Breast epithelium (tissue), 4 donors: Measurements from ENCODE around the gene MREG. TPM values are rescaled to one million over a fixed set of nuclear protein-coding genes. Genes with fewer than 3 reads are reported as not detected.

Source experiments
- DNase-seq, 2 donors: peaks; one replicate each; pipeline ENCODE4 v3.0.0-alpha.2; 2019; ENCODE audit warnings: low spot score in 2 of 2
- H3K27ac ChIP-seq, 2 donors: fragments of 200-600 bp; sonication (generic) in 1 of 2; one replicate each; pipeline ENCODE4 v1.5.1; 2016 to 2019; ENCODE audit warnings: mild to moderate bottlenecking in 1 of 2
- H3K27me3 ChIP-seq, 2 donors: fragments of 200-600 bp; sonication (generic) in 1 of 2; one replicate each; pipeline versions ENCODE4 v1.5.1 to v1.6.0; 2017 to 2019; ENCODE audit warnings: control low read depth in 1 of 2, mild to moderate bottlenecking in 1 of 2
- H3K36me3 ChIP-seq: fragments of 200-600 bp; one replicate; pipeline ENCODE4 v1.5.1; 2019
- H3K4me1 ChIP-seq, 2 donors: fragments of 200-600 bp; sonication (generic); one replicate each; pipeline ENCODE4 v1.5.1; 2016 to 2019; ENCODE audit warnings: control low read depth in 1 of 2
- H3K4me3 ChIP-seq, 3 donors: fragments of 200-600 bp; sonication (generic); 1 replicate in 2 of 3; 2 replicates in 1 of 3; pipeline ENCODE4 v1.5.1; 2016 to 2019; ENCODE audit warnings: mild to moderate bottlenecking in 3 of 3, moderate library complexity in 2 of 3
- H3K9me3 ChIP-seq, 2 donors: fragments of 200-600 bp; sonication (generic) in 1 of 2; one replicate each; pipeline ENCODE4 v1.5.1; 2016 to 2019; ENCODE audit warnings: control low read depth in 1 of 2
- CTCF ChIP-seq, 3 donors: fragments of 450-650 bp; IDR thresholded peaks; one replicate each; pipeline ENCODE4 v1.5.1; 2016 to 2017; ENCODE audit warnings: antibody characterized with exemption in 3 of 3, mild to moderate bottlenecking in 3 of 3, moderate library complexity in 3 of 3
- POLR2A ChIP-seq: fragments of 450-650 bp; IDR thresholded peaks from one replicate; pipeline ENCODE4 v1.6.1; 2016; ENCODE audit warnings: antibody characterized with exemption, mild to moderate bottlenecking, moderate library complexity
- POLR2AphosphoS5 ChIP-seq, 3 donors: sonication (generic); formaldehyde crosslinking; IDR thresholded peaks; one replicate each; pipeline ENCODE4 v1.6.1; 2017; ENCODE audit warnings: antibody characterized with exemption in 3 of 3
- intact Hi-C: fragments of 100-400 bp; cut with DNase I; formaldehyde crosslinking; loops from one replicate; pipeline ENCODE4 v1.15.1; 2023; ENCODE audit warnings: low total_unique reads
- total RNA-seq, 3 donors: library from RNA; depleted of rRNA; stranded (reverse); fragments of >200 nt; gene quantifications; one replicate each; pipeline ENCODE4 v1.1.0, GENCODE V29; 2016

Gene MREG
- total RNA-seq, 3 donors from 2014 or later = 3.8 to 30.1 (median 16.1) TPM

- no peak for TF ChIP-seq POLR2AphosphoS5 (IDR thresholded peaks at IDR 0.05)
- TF ChIP-seq CTCF (IDR thresholded peaks at IDR 0.05) = no peak
- no peak for TF ChIP-seq POLR2A
- H3K4me3 ChIP-seq = no peak overlapping the region
- H3K4me1 ChIP-seq = no peaks in the 10 kb centered on the region
- DNase-seq = no peak
- H3K9me3 ChIP-seq = no peaks in the 10 kb centered on the region
- no peak overlapping the region for H3K27ac ChIP-seq
- intact Hi-C loops = loop anchor here (2.0 kb wide), 1 partner anchor 15 kb away; no protein-coding TSS in a partner anchor
- no peaks in the 10 kb centered on the region for H3K36me3 ChIP-seq
- H3K27me3 ChIP-seq = no peaks in the 10 kb centered on the region
These were observed 18.8 kb upstream of the MREG start for GRCh38 chr2:216031960-216032689.

GRCh38 chr2:216030216-216030615 is 16.9 kb upstream of the MREG start:
- H3K4me3 ChIP-seq = no peak overlapping the region
- no peaks in the 10 kb centered on the region for H3K27me3 ChIP-seq
- DNase-seq = no peak
- intact Hi-C loops = loop anchor here (2.0 kb wide), 1 partner anchor 17 kb away; no protein-coding TSS in a partner anchor
- no peaks in the 10 kb centered on the region for H3K9me3 ChIP-seq
- H3K4me1 ChIP-seq = no peaks in the 10 kb centered on the region
- no peak for TF ChIP-seq POLR2A
- TF ChIP-seq POLR2AphosphoS5 (IDR thresholded peaks at IDR 0.05) = no peak
- no peak for TF ChIP-seq CTCF (IDR thresholded peaks at IDR 0.05)
- no peak overlapping the region for H3K27ac ChIP-seq
- no peaks in the 10 kb centered on the region for H3K36me3 ChIP-seq

- Histone ChIP-seq H3K4me1 (no peaks in the 10 kb centered on the region), H3K4me3 (no peak overlapping the region), H3K27ac (no peak overlapping the region), H3K36me3 (no peaks in the 10 kb centered on the region), H3K9me3 (no peaks in the 10 kb centered on the region), H3K27me3 (no peaks in the 10 kb centered on the region)
- DNase-seq = no peak
- intact Hi-C loops = loop anchor here (2.0 kb wide), 1 partner anchor 17 kb away; no protein-coding TSS in a partner anchor
- TF ChIP-seq POLR2AphosphoS5 (IDR thresholded peaks at IDR 0.05) (no peak), CTCF (IDR thresholded peaks at IDR 0.05) (no peak), POLR2A (no peak)
These were observed 16.2 kb upstream of the MREG start for GRCh38 chr2:216029416-216030129.

- TF ChIP-seq CTCF (IDR thresholded peaks at IDR 0.05) = no peak
- TF ChIP-seq POLR2A = no peak
- TF ChIP-seq POLR2AphosphoS5 (IDR thresholded peaks at IDR 0.05) = no peak
- intact Hi-C loops = no loop called here
- H3K36me3 ChIP-seq = no peaks in the 10 kb centered on the region
- no peaks in the 10 kb centered on the region for H3K9me3 ChIP-seq
- no peaks in the 10 kb centered on the region for H3K4me1 ChIP-seq
- no peak overlapping the region for H3K27ac ChIP-seq
- DNase-seq = no peak
- H3K27me3 ChIP-seq = no peaks in the 10 kb centered on the region
- H3K4me3 ChIP-seq = no peak overlapping the region
These were observed 11.5 kb upstream of the MREG start for GRCh38 chr2:216024779-216025336.
